Smooth muscle cell (in vitro differentiated cells): ENCODE measurements around the gene AKAP12. TPM values are rescaled to one million over a fixed set of nuclear protein-coding genes. Genes with fewer than 3 reads are reported as not detected.
"Not testable (repeated sequence)": the region's sequence is repeated elsewhere in the genome, so short reads cannot be mapped to it uniquely, and the experiment has no call there.

Experiments
- DNase-seq: peaks from one replicate; lab custom pipeline; 2025; ENCODE audit not compliant: unreplicated experiment; lab: John Stamatoyannopoulos, UW
- H2AFZ ChIP-seq: fragments of 200-600 bp; sonication (generic); 2 replicates; pipeline ENCODE4 v1.6.0; 2016; ENCODE audit warnings: antibody characterized with exemption, low read depth, mild to moderate bottlenecking
- H3F3A ChIP-seq: fragments of 200-600 bp; sonication (generic); 2 replicates; pipeline ENCODE4 v1.6.0; 2017; ENCODE audit warnings: antibody characterized with exemption, low read depth
- H3K27ac ChIP-seq: fragments of 200-600 bp; sonication (generic); 2 replicates; pipeline ENCODE4 v1.5.1; 2016; ENCODE audit warnings: low read depth, mild to moderate bottlenecking
- H3K27me3 ChIP-seq: fragments of 200-600 bp; sonication (generic); 2 replicates; pipeline ENCODE4 v1.6.1; 2016; ENCODE audit warnings: low read depth, mild to moderate bottlenecking
- H3K36me3 ChIP-seq: fragments of 200-600 bp; sonication (generic); 2 replicates; pipeline ENCODE4 v1.5.1; 2016; ENCODE audit warnings: low read depth
- H3K4me1 ChIP-seq: fragments of 200-600 bp; sonication (generic); 2 replicates; pipeline ENCODE4 v1.5.1; 2016; ENCODE audit warnings: low read depth
- H3K4me2 ChIP-seq: fragments of 200-600 bp; sonication (generic); 2 replicates; pipeline ENCODE4 v1.6.0; 2016; ENCODE audit warnings: mild to moderate bottlenecking
- H3K4me3 ChIP-seq: fragments of 200-600 bp; sonication (generic); 2 replicates; pipeline ENCODE4 v1.5.1; 2016; ENCODE audit warnings: mild to moderate bottlenecking
- H3K79me2 ChIP-seq: fragments of 200-600 bp; sonication (generic); 2 replicates; pipeline ENCODE4 v1.6.0; 2016; ENCODE audit warnings: low read depth, mild to moderate bottlenecking
- H3K9ac ChIP-seq: fragments of 200-600 bp; sonication (generic); 2 replicates; pipeline ENCODE4 v1.6.0; 2016; ENCODE audit warnings: low read depth
- H3K9me3 ChIP-seq: fragments of 200-600 bp; sonication (generic); replicated peaks from 2 replicates; pipeline ENCODE4 v1.5.1; 2016; ENCODE audit warnings: low read depth
- H4K20me1 ChIP-seq: fragments of 200-600 bp; sonication (generic); 2 replicates; pipeline ENCODE4 v1.6.0; 2016; ENCODE audit warnings: low read depth
- whole genome bisulfite sequencing: methylation state at CpG from one replicate; pipeline ENCODE4 v1.1.7; 2016; ENCODE audit warnings: low lambda C conversion rate; 5-methylcytosine and 5-hydroxymethylcytosine counted together
- polyA plus RNA-seq: library from polyadenylated mRNA; unstranded; fragments of >200 nt; fragmentation: Nextera tagmentation; extraction: Ambion mirVana; gene quantifications from 2 replicates; pipeline ENCODE4 v1.2.1, GENCODE V29; 2016
- total RNA-seq: library from RNA; depleted of rRNA; stranded (reverse); fragments of >200 nt; gene quantifications from 2 replicates; pipeline ENCODE4 v1.2.3, GENCODE V29; 2014
- TF ChIP-seq, protein P1 (sequence below): fragments of 200-600 bp; sonication (generic); IDR thresholded peaks from 2 replicates; pipeline ENCODE4 v1.5.1; 2017; ENCODE audit warnings: borderline replicate concordance, mild to moderate bottlenecking, antibody characterized with exemption; ENCODE audit not compliant: insufficient read depth, poor library complexity, severe bottlenecking

AKAP12 gene
- total and polyA plus RNA-seq, 2 experiments from 2014 or later = 10.7 to 13.3 TPM

DNA sequence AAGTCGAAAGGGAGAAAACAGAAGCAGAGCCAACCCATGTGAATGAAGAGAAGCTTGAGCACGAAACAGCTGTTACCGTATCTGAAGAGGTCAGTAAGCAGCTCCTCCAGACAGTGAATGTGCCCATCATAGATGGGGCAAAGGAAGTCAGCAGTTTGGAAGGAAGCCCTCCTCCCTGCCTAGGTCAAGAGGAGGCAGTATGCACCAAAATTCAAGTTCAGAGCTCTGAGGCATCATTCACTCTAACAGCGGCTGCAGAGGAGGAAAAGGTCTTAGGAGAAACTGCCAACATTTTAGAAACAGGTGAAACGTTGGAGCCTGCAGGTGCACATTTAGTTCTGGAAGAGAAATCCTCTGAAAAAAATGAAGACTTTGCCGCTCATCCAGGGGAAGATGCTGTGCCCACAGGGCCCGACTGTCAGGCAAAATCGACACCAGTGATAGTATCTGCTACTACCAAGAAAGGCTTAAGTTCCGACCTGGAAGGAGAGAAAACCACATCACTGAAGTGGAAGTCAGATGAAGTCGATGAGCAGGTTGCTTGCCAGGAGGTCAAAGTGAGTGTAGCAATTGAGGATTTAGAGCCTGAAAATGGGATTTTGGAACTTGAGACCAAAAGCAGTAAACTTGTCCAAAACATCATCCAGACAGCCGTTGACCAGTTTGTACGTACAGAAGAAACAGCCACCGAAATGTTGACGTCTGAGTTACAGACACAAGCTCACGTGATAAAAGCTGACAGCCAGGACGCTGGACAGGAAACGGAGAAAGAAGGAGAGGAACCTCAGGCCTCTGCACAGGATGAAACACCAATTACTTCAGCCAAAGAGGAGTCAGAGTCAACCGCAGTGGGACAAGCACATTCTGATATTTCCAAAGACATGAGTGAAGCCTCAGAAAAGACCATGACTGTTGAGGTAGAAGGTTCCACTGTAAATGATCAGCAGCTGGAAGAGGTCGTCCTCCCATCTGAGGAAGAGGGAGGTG is 112.9 kb downstream of the AKAP12 start:
- H2AFZ ChIP-seq = no peak overlapping the region

GRCh38 chr6:151353795-151354194 is 114.0 kb downstream of the AKAP12 start:
- Histone ChIP-seq H4K20me1 (no peaks in the 10 kb centered on the region), H3K4me3 (no peak overlapping the region)

More for the DNA sequence above, 112.9 kb downstream of the AKAP12 start:
- Histone ChIP-seq H3K9me3 (no peaks in the 10 kb centered on the region), H3K4me1 (no peaks in the 10 kb centered on the region), H3F3A (no peaks in the 10 kb centered on the region), H3K4me2 (no peak overlapping the region), H3K9ac (no peak overlapping the region), H3K36me3 (no peaks in the 10 kb centered on the region), H3K79me2 (no peaks in the 10 kb centered on the region), H3K27ac (no peak overlapping the region), H3K27me3 (no peaks in the 10 kb centered on the region), H3K4me3 (no peak overlapping the region), H4K20me1 (no peaks in the 10 kb centered on the region)
- TF ChIP-seq, protein P1, sequence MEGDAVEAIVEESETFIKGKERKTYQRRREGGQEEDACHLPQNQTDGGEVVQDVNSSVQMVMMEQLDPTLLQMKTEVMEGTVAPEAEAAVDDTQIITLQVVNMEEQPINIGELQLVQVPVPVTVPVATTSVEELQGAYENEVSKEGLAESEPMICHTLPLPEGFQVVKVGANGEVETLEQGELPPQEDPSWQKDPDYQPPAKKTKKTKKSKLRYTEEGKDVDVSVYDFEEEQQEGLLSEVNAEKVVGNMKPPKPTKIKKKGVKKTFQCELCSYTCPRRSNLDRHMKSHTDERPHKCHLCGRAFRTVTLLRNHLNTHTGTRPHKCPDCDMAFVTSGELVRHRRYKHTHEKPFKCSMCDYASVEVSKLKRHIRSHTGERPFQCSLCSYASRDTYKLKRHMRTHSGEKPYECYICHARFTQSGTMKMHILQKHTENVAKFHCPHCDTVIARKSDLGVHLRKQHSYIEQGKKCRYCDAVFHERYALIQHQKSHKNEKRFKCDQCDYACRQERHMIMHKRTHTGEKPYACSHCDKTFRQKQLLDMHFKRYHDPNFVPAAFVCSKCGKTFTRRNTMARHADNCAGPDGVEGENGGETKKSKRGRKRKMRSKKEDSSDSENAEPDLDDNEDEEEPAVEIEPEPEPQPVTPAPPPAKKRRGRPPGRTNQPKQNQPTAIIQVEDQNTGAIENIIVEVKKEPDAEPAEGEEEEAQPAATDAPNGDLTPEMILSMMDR = no peak
- 89% methylated on average over 19 of the region's 19 CpGs for WGBS
- DNase-seq = no peak

GRCh38 chr6:151356983-151357382 is 117.2 kb downstream of the AKAP12 start:
- not testable (repeated sequence) for H3K27me3 ChIP-seq, DNase-seq, H2AFZ ChIP-seq, H3K27ac ChIP-seq, H3F3A ChIP-seq, H4K20me1 ChIP-seq, H3K4me1 ChIP-seq, H3K9ac ChIP-seq, H3K79me2 ChIP-seq, H3K36me3 ChIP-seq, H3K9me3 ChIP-seq, H3K4me3 ChIP-seq
- WGBS = 89% methylated on average over 6 of the region's 6 CpGs
- peak overlapping the region; percentile 56 for H3K4me2 ChIP-seq

More at GRCh38 chr6:151353795-151354194, 114.0 kb downstream of the AKAP12 start:
- Histone ChIP-seq H2AFZ (no peak overlapping the region), H3K27me3 (no peaks in the 10 kb centered on the region), H3K9me3 (no peaks in the 10 kb centered on the region), H3K79me2 (no peaks in the 10 kb centered on the region), H3K4me1 (no peaks in the 10 kb centered on the region), H3K27ac (no peak overlapping the region), H3F3A (no peaks in the 10 kb centered on the region), H3K4me2 (no peak overlapping the region), H3K36me3 (no peaks in the 10 kb centered on the region), H3K9ac (no peak overlapping the region)
- TF ChIP-seq, protein P1 = no peak
- 97% methylated on average over 10 of the region's 10 CpGs for whole genome bisulfite sequencing
- DNase-seq = no peak

DNA sequence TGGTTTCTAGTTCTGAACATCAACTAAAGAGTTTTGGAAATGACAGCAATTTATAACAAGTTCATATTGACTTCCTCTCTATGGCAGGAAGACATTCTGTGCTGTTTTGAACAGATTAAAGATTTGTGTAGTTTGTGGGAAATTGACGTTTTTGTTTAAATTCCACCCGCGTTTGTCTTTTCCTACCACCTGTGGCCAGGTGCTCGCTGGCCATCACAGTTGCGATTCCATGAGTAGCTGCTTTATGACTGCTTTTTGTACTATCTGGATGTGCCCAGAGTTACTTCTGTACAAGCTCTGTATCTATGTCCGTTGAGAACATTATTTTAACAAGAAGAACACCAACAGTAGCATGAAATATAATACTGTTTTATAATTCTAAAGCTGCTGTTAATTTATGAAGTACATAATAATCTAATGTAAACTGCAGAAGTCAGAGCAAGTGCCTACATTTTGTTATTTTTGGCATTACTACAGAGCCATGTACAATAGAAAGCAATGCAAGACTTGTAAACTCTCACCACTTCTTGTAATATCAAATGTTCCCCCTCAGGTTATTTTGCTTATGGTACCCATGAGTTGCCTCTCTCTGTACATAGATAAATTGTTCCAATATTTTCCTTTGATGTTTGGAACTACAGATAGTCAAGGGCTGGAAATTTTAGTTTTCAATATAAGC is 118.1 kb downstream of the AKAP12 start:
- no peak overlapping the region for H3K4me3 ChIP-seq
- H4K20me1 ChIP-seq = no peaks in the 10 kb centered on the region
- H3K79me2 ChIP-seq = no peaks in the 10 kb centered on the region
- DNase-seq = no peak
- H3K4me2 ChIP-seq = no peak overlapping the region
- WGBS = 96% methylated on average over 6 of the region's 6 CpGs
- H3K4me1 ChIP-seq = no peaks in the 10 kb centered on the region
- no peaks in the 10 kb centered on the region for H3K36me3 ChIP-seq
- no peaks in the 10 kb centered on the region for H3F3A ChIP-seq
- no peak overlapping the region for H3K9ac ChIP-seq
- TF ChIP-seq, protein P1 = no peak
- H2AFZ ChIP-seq = no peak overlapping the region
- no peak overlapping the region for H3K27ac ChIP-seq
- H3K27me3 ChIP-seq = no peaks in the 10 kb centered on the region
- no peaks in the 10 kb centered on the region for H3K9me3 ChIP-seq
